NCI-H69 (cell line): ENCODE data around the gene PTPRN2.
"Not testable (repeated sequence)": the region's sequence is repeated elsewhere in the genome, so short reads cannot be mapped to it uniquely, and the experiment has no call there.

Experiments used
- DNase-seq: peaks from one replicate; lab custom pipeline; 2025; lab: John Stamatoyannopoulos, UW

The PTPRN2 gene

DNA sequence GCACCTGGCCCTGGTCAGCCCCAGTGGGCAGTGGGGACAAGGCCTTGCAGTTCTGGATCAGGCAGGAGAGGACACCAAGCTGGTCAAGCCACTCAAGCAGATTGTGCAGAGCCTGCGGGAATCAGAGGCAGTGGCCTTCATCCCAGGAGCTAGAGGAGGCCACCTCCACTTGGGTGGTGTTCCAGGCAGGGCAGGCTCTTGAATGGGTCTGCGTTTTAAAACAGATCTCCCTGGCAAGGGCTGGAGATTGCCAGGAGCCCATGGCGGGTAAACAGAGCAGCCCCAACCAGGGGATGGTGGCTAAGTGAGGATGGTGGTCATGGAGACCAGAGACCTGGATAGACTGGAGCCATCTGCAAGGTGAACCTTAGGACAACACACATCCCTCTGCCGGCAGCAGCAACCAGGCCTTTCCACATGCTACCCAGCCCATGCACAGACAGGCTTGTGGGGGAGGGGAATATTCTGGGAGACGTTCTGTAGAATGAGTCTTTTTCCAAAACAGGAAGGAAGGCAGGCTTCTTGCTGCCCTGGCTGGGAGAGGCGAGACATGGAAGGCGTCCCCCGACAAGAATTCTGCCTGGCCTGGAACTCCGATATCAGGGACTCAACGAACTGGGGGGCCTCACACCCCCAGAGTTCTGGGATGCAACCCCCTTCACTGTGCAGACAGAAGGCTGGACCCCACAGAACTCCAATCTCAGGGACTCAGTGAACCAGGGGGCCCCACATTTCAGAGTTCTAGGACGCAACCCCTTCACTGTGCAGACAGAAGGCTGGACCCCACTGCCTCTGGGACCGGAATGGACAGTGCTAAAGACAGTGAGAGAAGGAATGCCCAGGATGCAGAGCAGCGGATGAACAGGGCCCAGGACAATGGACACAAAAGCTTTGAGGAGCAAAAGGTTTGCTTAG, 264.8 kb downstream of the PTPRN2 start:
- no peak for DNase-seq

DNA sequence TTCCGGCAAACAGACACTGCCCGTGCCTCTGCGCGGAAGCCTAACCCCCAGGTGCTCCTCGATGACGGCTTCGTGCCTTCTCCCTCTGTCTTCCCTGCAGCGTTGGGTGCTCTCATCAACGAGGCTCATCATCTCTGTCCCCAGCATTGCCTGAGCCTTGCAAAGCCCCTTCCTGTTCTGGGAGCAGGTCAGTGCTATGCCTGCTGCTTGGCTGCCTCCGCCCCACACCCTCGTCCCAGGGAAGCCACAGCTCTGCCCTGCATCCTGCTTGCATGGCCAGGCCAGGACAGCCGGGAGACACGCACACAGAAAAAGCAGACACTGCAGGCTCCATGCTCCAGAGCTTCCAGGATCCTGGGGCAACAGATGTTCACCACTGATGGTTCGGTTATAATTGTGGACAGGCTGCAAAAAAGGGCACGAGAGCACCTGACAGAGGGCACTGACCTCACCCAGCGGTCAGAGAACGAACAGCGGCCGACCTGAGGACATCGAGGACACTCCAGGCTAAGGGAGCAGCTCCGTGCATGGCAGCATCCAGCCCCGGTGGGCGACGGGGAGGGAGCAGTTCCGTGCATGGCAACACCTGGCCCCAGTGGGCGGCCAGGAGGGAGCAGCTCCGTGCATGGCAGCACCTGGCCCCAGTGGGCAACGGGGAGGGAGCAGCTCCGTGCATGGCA, 265.5 kb downstream of the PTPRN2 start:
- DNase-seq: no peak

DNA sequence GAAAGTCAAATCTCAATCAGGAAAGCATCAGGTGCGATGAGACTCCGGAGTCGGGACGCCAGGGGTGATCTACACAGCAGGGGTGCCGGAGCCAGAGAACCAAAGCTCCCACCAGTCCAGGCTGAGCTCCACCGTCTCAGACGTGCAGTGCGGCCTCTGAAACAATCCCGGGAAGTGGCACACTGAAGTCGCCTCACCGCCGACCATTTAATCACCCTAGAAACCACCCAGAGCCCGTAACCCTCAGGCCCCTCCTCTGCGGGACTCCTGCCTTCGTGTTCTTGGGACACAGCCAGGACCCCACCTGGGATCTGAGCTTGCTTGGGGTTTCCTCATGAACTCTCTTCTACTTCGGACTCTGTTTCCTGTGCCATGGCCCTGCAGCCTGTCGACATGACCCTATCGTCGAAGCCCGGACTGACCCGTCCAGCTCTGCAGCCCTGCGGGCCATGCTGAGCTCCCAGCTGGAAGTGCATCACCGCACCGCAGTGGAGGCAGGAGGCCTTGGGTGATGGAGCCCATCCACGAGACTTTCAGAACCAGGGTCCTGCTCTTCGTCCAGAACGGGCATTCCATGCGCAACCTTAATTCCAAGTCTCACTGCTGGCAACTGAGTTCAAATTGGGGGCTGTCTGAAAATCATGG, 266.4 kb downstream of the PTPRN2 start:
- no peak for DNase-seq

DNA sequence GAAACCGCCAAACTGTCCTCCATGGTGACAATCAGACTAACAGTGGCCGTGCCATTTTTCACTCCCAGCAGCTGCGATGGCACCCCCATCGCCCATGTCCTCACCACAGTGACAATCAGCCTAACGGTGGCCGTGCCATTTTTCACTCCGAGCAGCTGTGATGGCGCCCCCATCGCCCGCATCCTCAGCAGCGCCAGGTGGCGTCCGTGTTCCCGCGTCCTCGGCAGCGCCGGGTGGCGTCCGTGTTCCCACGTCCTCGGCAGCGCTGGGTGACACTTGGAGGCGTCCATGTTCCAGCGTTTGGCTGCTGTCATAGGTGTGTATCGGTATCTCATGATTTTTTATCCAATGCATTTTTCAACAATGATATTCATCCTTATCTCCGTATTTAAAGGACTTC, 267.3 kb downstream of the PTPRN2 start:
- DNase-seq: no peak

DNA sequence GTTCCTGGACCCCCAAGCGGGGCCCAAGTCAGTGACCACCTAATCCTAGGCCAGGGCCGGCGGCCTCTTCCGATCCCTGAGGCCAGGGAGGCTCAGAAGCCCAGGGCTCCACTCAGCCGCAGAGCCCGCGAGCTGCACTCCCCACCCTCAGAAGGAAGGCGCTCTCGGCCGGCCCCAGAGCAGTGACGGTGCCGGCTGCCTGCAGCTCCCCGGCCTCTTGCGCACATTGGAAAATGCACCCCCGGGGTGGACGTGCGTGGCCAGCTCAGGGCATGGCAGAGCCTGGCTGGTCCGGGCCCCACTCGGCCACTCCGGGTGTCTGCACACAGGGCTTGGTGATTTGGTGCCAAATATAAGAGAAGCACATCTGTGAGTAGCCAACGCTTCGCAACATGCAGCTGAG, 269.1 kb downstream of the PTPRN2 start:
- DNase-seq: no peak

DNA sequence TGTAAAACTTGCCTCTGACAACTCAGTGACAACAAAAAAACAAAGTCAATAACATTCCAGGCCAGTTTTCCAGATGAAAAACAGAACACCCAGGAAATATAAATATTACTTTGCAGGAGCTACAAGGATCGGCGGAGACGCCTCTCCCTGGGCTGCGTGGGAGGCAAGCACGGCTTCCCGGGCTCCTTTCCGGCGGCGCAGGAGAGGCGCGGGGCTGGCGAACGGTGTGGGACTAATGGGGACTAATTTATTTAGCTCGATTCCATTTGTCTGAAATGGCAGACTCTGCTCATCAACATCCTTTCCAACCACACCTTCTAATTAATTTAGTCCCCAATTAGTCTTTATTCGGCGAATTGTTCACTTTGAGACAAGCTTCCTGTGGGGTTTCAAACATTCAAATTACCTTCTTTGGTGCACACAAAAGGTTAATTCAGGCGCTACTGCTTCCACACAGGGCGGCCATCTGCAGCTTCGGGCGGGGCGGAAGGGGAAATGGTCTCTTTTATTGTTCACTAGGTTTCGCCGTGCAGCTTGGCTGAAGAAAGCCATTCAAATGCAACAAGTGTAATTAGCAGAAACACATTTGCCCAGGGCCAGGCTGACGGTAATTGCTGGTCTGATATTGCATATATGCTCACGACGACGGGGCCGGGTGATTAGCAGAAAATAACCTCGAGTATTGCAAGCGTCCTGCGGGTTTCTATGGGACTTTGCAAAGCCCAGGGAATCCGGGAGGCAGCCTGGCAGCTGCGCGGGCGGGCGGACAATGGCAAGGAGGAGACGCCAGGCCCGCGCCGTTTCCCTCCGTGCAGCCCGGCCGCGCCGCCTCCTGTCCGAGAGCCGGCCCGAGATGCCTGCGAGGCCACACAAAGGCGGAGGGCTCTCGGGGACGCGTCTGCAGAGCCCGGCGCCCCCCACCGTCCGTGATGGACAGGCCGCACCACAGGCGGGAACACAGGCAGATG, 270.1 kb downstream of the PTPRN2 start:
- DNase-seq: peak; percentile 96

DNA sequence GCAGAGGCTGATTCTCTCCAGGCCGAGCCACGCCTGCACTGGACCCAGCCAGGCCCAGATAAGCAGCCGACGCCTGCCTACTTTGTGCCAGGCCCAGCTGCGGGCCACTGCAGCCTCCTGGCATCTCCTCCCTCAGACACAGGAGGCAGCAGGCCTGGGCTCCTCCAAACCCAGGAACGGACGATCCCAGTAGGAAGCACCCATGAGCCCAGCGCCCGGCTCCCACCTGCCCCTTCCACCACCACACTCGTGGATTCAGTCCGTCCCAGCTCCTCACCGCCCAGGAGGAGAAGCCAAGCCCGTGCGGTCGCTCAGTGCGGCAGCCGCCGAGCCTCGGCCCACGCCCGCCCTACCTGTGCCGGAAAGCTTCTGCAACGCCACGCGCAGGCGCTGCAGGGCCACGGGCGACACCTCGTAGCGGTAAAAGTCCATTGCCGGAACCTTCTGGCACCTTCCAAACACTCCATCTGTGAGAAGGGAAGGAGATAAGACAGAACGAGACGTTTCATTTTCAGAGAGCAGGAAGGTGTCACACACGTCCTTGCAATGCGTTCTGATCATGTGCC, 271.1 kb downstream of the PTPRN2 start:
- DNase-seq: no peak

DNA sequence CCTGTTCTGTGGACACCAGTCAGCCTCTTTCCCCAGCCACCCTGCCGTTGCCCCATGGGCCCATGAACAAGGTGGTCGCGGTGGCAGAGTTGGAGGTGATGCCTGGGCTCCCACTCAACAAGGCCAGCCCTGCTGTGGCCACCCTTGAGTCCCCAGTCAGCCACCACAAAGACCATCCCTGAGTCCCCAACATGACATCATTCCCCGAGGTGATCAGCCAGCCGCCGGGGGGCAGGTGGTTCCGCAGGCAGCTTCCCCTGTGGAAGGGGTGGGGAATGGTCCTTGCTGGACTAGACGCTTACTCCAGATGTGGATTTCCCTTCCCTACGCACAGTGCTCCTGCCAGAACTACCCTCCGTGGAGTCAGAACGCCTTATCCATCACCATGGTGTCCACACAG, 271.7 kb downstream of the PTPRN2 start:
- no peak for DNase-seq

DNA sequence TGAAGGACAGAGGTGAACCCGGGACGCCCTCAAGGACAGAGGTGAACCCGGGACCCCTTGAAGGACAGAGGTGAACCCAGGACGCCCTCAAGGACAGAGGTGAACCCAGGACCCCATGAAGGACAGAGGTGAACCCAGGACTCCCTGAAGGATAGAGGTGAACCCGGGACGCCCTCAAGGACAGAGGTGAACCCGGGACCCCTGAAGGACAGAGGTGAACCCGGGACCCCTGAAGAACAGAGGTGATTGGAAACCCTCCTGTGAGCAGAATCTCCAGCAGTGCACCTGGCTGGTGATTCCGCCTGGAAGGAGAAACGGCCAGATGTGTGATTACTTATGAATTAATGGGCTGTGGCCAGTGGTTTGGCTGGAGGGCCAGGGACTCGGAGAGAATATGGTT, 272.3 kb downstream of the PTPRN2 start:
- DNase-seq: no peak

DNA sequence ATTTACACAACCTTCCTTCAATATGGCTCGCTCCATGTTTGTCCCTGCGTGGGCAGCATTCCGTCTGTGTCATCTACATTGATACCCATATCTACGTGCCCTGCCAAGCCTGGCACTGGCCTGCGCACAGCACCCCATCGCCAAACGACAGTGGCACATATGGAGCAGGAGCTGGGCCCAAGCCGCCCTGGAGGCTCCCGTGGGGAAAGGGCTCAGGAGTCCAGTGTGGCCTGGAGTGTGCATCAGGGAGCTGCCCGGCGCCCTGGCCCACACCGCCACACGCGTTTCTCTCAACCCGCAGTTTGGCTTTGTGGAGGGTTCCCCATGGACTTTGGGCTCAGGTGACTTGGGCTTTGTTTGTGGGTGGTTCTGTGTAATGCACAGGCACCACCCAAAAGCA, 273.2 kb downstream of the PTPRN2 start:
- no peak for DNase-seq

DNA sequence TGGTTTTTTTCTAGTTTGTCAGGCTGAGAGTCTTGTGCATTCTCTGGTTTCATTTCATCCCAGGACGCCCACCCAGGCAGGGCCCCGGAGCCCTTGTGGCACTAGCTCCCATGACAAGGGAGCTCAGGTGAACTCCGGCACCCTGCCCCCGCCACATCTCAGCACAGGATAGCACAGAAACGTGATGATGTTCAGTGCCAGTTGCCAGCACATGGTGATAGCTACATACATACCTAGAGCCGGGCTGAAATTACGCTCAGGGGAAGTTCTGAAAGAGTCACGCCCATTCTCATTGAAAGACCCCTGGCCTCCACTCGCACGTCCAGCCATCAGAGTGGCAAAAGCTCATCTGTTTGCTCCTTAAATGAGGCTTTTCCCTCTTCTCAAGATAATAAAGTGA, 273.7 kb downstream of the PTPRN2 start:
- no peak for DNase-seq

DNA sequence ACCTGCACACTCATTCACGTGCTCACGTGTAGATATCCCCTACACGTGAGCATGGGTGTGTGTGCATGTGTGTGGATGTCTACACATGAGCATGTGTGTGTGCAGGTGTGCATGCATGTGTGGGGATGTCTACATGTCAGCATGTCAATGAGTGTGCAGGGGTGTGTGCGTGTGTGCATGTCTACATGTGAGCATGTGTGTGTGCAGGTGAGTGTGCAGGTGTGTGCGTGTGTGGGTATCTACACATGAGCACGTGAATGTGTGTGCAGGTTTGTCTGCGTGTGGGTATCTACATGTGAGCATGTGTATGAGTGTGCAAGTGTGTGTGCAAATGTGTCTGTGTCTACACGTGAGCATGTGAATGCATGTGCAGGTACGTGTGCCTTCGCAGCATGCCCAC, 274.8 kb downstream of the PTPRN2 start:
- no peak for DNase-seq

DNA sequence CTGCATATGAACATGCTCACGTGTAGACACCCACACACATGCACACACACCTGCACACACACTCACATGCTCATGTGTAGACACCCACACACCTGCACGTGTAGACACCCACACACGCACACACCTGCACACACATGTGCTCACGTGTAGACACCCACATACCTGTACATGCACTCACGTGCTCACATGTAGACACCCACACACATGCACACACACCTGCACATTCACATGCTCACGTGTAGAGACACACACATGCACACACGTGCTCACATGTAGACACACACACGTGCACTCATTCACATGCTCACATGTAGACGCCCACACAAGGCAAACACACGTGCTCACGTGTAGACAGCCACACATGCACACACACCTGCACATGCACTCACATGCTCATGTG, 275.8 kb downstream of the PTPRN2 start:
- no peak for DNase-seq

DNA sequence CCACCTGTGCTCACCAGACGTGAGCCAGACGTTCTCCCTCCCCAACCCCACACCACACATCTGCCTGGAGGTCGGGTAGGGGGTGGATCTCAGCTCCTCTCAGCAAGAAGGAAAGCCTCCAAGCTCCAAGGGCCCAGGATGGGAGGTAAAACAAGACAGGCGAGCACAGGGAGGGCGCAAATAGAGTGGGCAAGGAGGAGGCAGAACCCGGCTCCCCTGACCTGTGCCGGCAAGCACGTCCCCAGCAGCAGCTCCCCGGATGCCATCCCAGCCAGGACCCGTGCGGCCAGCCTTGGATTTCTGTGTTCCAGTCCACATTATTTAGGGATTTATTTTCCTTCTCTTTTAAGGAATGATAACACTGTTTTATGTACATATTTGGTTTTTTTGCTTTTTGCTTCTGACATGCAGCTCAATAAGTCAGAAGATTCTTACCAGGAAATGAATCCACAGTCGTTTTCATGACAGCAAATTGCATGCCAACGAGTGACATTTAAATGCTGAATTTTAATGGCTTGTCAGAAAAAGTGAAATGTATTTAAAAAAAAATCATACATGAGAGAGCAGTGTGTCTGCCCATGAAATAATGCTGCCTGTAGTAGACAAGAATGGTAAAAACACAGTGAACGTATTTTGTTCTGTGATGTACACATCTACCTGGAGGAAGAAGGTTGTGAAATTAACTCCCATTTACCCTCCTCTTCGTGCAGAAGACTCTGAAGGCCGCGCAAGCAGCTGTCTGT, 276.5 kb downstream of the PTPRN2 start:
- DNase-seq: no peak

DNA sequence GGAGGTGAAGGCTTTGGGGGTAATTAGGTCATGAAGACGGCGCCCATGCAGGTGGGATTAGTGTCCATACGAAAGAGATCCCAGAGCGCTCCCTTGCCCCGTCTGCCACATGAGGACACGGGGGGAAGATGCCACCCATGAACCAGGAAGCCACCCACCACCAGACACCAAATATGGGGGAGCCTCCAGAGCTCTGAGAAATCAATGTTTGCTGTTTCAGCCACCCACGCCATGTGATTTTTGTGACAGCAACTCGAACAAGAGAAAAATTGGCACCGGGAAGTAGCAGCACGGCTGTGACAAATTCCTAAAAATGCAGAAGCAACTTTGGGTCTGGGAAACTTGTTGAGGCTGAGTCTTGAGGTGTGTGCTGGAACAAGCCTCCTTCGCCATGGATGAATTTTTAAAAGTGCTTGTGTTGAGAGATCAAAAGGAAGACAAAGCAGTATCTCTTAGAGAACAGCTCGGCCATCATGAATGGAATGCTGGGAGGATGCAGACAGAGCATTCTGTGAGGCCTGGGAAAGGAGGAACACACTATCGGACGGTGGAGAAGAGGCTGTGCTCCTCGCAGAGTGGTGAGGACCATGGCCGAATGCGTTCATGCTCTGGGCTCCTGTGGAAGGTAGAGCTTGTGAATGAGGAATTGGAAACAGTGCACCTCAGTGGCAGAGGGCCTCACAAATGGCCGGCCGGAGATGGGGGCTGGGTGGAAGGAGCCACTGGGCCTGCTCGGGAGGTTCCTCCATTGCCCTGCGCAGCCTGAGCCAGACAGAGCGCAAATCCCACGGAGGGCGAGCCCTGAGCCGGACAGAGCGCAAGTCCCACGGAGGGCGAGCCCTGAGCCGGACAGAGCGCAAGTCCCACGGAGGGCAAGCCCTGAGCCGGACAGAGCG, 277.5 kb downstream of the PTPRN2 start:
- no peak for DNase-seq

DNA sequence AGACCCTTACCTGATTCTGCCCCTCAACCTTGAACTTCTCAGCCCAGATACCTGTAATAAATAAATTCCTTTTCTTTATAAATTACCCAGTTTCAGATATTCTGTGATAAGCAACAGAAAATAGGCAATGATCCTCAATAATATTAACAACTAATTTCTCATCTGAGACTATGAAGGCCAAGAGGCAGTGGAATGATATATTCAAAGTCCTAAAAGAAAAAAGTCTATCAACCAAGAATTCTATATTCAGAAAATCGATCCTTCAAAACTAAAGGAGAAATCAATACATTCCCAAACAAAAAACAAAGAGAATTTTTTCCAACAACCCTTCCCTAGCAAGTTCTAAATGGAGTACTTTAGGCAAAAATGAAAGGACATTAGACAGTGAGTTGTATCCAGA, 279.6 kb downstream of the PTPRN2 start:
- no peak for DNase-seq

DNA sequence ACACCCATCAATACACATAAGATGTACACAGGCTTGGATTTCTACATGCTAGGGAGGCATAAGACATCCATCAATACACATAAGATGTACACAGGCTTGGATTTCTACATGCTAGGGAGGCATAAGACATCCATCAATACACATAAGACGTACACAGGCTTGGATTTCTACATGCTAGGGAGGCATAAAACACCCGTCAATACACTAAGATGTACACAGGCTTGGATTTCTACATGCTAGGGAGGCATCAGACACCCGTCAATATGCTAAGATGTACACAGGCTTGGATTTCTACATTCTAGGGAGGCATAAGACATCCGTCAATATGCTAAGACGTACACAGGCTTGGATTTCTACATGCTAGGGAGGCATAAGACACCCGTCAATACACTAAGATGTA, 283.6 kb downstream of the PTPRN2 start:
- not testable (repeated sequence) for DNase-seq

DNA sequence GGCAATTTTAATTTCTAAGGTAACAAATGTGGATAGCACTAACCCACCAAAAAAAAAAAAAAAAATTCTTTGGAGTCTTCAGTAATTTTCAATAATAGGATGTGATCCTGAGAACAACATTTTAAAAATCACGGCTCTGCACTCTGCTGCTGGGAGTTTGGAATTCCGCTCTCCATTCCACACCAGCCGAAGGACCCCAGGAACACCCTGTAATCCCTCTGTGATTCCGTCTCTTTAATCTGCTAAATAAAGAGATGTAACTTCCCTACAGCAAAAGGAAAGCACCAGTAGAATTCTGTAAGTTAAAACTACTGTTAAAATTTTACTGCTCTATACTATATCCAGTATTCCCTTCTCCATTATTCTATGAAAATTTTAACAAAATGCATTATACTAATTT, 284.5 kb downstream of the PTPRN2 start:
- DNase-seq: no peak

DNA sequence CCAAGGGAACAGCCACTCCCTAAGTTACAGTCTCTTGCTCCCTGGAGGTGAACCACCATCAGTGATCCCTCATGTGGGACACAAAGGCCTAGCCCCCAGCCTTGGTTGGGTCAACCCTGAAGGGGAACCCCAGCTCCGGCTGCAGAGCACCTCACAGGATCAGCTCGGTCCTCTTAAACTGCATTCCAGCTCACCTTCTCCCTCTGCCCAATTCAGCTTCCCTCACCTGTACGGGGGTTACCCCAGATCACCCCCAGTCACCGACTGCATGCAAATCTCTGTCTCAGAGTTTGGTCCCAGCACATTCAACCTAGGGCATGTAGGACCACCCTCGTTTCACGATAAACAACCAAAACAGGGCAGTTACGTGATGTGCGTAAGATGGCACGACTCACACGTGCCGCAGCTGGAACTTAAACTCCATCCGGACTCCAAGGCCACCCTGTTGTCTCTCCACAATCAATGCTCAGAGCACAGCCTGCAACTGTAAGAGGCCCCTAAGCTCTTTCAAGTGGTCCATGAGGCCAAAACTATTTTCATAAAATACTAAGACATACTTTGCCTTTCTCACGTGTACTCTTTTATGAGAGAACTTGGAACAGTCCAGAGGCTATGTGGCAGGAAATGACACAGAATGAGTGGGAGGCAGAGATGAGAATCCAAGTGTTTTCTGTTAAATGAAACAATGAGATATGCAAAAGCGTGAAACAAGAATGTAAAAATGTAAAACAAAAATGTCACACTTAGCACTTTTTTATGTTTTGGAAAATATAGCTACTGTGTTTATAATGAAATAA, 285.2 kb downstream of the PTPRN2 start:
- no peak for DNase-seq
